Measurements from ENCODE around the gene RIT2.

GRCh38 chr18:42756214-42756613, 359.3 kb downstream of the RIT2 start:
- TF ChIP-seq EP300 (IDR thresholded peaks at IDR 0.05; ENCODE audit: borderline replicate concordance in 1 of 2, low read depth in 1 of 2, low read length in 1 of 2) (no peak), PBX3 (IDR thresholded peaks at IDR 0.05) (no peak), CTCF (IDR thresholded peaks at IDR 0.05) (no peak), NFIC (IDR thresholded peaks at IDR 0.05; ENCODE audit: borderline replicate concordance) (no peak), FOSL2 (IDR thresholded peaks at IDR 0.05; ENCODE audit: borderline replicate concordance, low read depth) (no peak), YY1 (IDR thresholded peaks at IDR 0.05; ENCODE audit: low read depth) (no peak), POLR2AphosphoS5 (IDR thresholded peaks at IDR 0.05; ENCODE audit: low read depth, low read length) (no peak), CHD2 (IDR thresholded peaks at IDR 0.05; ENCODE audit: low read length, partially characterized antibody) (no peak), EZH2phosphoT487 (IDR thresholded peaks at IDR 0.05; ENCODE audit: borderline replicate concordance, low read depth) (no peak), GABPA (IDR thresholded peaks at IDR 0.05; ENCODE audit: low read depth) (no peak), REST (IDR thresholded peaks at IDR 0.05; ENCODE audit: low read depth, low read length) (no peak)
